Tibial nerve (tissue), 3 donors: Measurements from ENCODE around the gene TSN.

ENCODE experiments used
- POLR2A ChIP-seq, 2 donors: fragments of 450-650 bp; IDR thresholded peaks; one replicate each; pipeline ENCODE4 v1.6.1; 2017; ENCODE audit warnings: antibody characterized with exemption in 2 of 2, mild to moderate bottlenecking in 2 of 2, moderate library complexity in 2 of 2
- TF ChIP-seq, protein P1 (sequence below), 5 experiments: fragments of 200-600 bp in 3 of 5; fragments of 450-650 bp in 2 of 5; sonication (generic) in 3 of 5; IDR thresholded peaks; one replicate each; pipeline ENCODE4 v1.5.1; 2016 to 2019; ENCODE audit warnings: antibody characterized with exemption in 5 of 5, mild to moderate bottlenecking in 3 of 5, moderate library complexity in 2 of 5

DNA sequence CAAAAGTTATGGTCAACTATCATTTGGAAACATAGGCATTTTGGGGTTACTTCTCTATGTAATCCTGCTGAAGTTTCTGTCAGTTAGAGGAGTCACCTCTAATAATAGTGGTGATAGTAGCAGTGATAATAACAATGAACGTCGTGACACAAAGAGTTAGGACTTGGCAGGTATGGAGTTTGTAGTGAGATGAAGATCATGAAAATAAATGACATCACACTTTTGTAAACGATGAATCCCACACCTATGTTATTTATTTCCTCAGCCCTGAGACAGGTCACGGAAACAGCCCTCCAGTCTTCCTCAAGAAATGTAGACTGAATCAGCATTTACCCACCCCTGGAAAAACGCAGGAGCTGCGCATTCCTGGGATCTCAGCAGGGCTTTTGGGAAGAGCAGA lies 38.8 kb downstream of the TSN start:
- TF ChIP-seq, protein P1, sequence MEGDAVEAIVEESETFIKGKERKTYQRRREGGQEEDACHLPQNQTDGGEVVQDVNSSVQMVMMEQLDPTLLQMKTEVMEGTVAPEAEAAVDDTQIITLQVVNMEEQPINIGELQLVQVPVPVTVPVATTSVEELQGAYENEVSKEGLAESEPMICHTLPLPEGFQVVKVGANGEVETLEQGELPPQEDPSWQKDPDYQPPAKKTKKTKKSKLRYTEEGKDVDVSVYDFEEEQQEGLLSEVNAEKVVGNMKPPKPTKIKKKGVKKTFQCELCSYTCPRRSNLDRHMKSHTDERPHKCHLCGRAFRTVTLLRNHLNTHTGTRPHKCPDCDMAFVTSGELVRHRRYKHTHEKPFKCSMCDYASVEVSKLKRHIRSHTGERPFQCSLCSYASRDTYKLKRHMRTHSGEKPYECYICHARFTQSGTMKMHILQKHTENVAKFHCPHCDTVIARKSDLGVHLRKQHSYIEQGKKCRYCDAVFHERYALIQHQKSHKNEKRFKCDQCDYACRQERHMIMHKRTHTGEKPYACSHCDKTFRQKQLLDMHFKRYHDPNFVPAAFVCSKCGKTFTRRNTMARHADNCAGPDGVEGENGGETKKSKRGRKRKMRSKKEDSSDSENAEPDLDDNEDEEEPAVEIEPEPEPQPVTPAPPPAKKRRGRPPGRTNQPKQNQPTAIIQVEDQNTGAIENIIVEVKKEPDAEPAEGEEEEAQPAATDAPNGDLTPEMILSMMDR (IDR thresholded peaks at IDR 0.05) = no peak
- TF ChIP-seq POLR2A (IDR thresholded peaks at IDR 0.05) = no peak
